Measurements from ENCODE around the gene ACOXL. TPM values are rescaled to one million over a fixed set of nuclear protein-coding genes. Genes with fewer than 3 reads are reported as not detected.
"Not testable (repeated sequence)": the region's sequence is repeated elsewhere in the genome, so short reads cannot be mapped to it uniquely, and the experiment has no call there.

Gene ACOXL
- total RNA-seq, 4 donors from 2014 or later: not detected

DNA sequence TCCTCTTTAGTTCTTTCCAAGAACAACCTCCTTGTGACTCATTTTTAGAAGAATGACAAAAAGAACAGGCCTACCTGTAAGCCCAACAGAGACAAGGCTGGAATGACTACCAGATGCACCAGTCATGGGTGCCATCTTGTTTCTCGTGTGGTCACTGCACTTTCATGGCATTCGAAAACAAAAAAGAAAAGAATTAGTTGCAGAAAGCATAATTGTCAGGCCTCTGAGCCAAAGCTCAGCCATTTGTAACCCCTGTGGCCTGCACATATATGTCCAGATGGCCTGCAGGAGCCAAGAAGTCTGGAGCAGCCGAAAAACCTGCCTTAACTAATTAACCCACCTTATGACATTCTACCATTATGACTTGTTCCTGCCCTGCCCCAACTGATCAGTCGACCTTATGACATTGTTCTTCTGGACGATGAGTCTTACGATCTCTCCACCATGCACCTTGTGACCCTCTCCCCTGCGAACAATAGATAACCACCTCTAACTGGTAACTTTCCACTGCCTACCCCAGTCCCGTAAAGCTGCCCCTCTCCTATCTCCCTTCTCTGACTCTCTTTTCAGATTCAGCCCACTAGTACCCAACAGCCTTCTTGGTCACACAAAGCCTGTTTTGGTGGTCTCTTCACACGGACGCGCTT, 40.6 kb upstream of the ACOXL start:
- 87 to 88% methylated on average over 10 to 11 of the region's 11 CpGs for WGBS, 2 donors

DNA sequence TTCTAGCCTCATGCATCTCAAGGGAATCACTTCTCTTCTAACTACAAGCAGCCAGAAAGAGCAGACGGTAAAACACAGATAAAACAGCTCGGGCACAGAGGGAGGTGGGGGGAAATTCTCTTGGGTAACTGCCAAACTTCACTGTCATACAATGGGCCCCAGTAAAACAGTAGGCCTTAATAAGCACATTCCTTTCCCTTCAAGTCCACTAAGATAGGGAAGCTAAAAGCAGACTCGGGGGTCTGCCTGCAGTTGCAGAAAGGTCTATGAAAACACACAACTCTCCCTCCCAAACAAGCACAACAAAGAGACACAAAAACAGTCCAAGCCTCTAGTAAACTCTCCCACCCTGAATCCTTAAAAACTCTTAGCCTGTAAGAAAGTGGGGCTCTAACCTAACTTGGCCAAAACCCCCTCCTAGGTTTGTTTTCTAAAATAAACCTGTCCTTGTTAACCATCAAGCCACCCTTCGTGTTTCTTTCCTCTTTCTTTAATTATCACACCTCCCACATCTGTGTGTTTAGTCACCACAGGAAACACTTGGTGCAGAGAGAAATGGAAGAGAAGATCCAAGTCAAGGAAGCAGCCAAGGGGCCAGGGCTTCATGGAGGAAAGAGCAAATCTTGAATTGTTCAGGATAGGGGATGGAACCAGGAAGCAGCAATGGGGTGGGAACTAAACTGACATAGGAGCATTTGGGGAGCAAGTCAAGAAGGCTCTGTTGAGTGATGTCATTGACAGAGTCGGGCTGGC, 37.1 kb upstream of the ACOXL start:
- H3K4me1 ChIP-seq; DNase-seq; H3K9me3 ChIP-seq; H3K4me3 ChIP-seq; intact Hi-C loops (cut with DNase I); H3K27me3 ChIP-seq; H3K27ac ChIP-seq; H3K36me3 ChIP-seq: not testable (repeated sequence)
- 32% methylated on average over 3 to 5 of the region's 5 CpGs for WGBS, 2 donors

More for the DNA sequence above, 40.6 kb upstream of the ACOXL start:
- TF ChIP-seq POLR2A (IDR thresholded peaks at IDR 0.05): no peak
- TF ChIP-seq, protein P1, sequence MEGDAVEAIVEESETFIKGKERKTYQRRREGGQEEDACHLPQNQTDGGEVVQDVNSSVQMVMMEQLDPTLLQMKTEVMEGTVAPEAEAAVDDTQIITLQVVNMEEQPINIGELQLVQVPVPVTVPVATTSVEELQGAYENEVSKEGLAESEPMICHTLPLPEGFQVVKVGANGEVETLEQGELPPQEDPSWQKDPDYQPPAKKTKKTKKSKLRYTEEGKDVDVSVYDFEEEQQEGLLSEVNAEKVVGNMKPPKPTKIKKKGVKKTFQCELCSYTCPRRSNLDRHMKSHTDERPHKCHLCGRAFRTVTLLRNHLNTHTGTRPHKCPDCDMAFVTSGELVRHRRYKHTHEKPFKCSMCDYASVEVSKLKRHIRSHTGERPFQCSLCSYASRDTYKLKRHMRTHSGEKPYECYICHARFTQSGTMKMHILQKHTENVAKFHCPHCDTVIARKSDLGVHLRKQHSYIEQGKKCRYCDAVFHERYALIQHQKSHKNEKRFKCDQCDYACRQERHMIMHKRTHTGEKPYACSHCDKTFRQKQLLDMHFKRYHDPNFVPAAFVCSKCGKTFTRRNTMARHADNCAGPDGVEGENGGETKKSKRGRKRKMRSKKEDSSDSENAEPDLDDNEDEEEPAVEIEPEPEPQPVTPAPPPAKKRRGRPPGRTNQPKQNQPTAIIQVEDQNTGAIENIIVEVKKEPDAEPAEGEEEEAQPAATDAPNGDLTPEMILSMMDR (IDR thresholded peaks at IDR 0.05): no peak
- peaks cover 0 to 35% (median 1%) of the 10 kb centered on the region in 4 donors for H3K27me3 ChIP-seq
- no peak overlapping the region for H3K27ac ChIP-seq
- DNase-seq: no peak
- intact Hi-C loops (cut with DNase I): no loop called here
- H3K36me3 ChIP-seq: no peaks in the 10 kb centered on the region
- no peak overlapping the region for H3K4me3 ChIP-seq
- H3K4me1 ChIP-seq: no peaks in the 10 kb centered on the region
- H3K9me3 ChIP-seq: peaks cover 0 to 11% (median 0%) of the 10 kb centered on the region in 3 donors

DNA sequence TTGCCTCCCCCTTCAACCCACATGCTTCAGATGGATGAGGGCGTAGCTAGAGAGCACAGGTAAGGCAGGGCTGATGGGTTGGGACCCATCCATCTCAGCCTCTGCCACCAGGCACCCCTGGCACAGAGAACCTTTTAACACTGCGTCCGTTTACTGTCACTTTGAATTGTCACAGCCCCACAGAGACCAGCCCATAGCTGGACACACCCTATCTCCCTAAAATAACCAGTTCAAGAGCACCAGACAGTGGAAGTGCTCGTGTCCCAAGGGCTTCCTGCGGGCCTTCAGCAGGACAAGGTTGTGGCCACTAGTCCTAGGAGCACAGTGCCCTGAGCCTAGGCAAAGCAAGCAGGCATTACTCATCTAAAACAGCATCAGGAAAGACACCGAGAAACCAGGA, 34.1 kb upstream of the ACOXL start:
- H3K36me3 ChIP-seq; H3K27me3 ChIP-seq; intact Hi-C loops (cut with DNase I); H3K4me3 ChIP-seq; H3K27ac ChIP-seq; DNase-seq; H3K9me3 ChIP-seq; H3K4me1 ChIP-seq: not testable (repeated sequence)
- no CpG with 5 or more reads among the region's 6 CpGs for WGBS, 2 donors

DNA sequence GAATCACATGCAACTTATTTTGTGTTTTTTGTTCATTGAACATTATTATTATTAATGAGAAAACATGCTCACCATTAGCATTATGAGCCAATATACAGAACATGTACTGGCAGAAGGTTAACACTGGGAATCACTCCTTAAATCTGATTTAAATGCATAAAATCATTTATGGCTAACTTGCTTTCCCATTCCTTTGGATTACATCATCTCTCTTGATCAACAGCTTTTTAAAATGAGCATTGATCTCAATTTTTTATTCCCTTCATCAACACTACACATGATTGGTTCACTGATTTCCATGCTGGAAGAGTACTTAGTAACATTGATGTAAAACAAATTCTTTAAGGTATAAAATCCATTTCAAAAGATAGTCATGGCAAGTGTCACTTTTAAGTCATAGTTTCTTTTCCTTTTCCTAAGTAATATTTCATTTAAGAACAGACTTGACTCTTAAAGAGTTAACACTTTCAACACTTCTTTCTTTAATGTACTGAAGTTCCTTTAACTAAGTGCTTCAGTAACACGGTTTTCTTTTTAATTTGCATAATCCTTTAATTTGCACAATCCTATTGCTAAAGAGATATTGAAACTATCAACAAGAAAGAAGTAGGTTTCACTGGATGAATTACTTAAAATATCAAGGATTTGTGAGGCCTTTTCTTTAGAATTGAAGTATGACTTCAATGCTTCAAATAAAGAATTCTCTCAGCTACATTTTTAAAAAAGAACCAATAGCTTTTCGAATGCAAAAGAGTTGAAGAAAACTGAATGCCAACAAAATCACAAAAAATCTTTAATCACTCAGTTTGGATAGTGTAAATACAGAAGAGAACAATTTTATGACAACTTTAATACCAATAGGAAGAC, 29.6 kb upstream of the ACOXL start:
- no peaks in the 10 kb centered on the region for H3K36me3 ChIP-seq

DNA sequence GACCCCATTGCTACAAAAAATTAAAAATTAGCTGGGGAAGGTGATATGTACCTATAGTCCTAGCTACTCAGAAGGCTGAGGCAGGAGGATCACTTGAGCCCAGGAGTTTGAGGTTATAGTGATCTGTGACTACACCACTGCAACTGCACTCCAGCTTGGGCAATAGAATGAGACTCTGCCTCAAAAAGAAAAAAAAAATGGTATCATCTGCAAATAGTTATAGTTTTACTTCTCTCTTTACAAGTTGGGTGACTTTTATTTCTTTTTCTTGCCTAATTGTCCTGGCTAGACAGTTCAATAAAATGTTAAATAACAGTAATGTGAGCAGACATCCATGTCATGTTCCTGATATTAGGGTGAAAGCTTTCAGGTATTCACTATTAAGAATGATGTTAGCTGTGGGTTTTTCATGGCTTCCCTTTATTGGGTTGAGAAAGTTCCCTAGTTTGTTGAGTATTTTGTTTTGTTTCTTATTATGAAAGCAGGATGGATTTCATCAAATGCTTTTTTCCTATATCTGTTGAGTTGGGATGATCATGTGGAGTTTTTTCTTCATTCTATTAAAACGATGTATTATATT, 24.9 kb upstream of the ACOXL start:
- intact Hi-C loops (cut with DNase I): no loop called here
- Histone ChIP-seq H3K36me3 (no peaks in the 10 kb centered on the region), H3K4me3 (no peak overlapping the region), H3K27ac (no peak overlapping the region), H3K27me3 (peaks cover 0 to 44% (median 0%) of the 10 kb centered on the region in 4 donors), H3K9me3 (no peaks in the 10 kb centered on the region), H3K4me1 (no peaks in the 10 kb centered on the region)
- TF ChIP-seq, protein P1 (IDR thresholded peaks at IDR 0.05): no peak
- TF ChIP-seq POLR2A (IDR thresholded peaks at IDR 0.05): no peak
- DNase-seq: no peak
- 45 to 48% methylated on average over 1 of the region's 1 CpG for WGBS, 2 donors

More for the DNA sequence above, 29.6 kb upstream of the ACOXL start:
- 25 to 29% methylated on average over 2 of the region's 2 CpGs for WGBS, 2 donors
- no peak for TF ChIP-seq POLR2A (IDR thresholded peaks at IDR 0.05)
- TF ChIP-seq, protein P1 (IDR thresholded peaks at IDR 0.05): no peak
- H3K9me3 ChIP-seq: no peaks in the 10 kb centered on the region
- no peak overlapping the region for H3K27ac ChIP-seq
- no peak overlapping the region for H3K4me3 ChIP-seq
- H3K27me3 ChIP-seq: peaks cover 0 to 6% (median 0%) of the 10 kb centered on the region in 4 donors
- intact Hi-C loops (cut with DNase I): no loop called here
- no peaks in the 10 kb centered on the region for H3K4me1 ChIP-seq
- DNase-seq: no peak

Measured in esophagus squamous epithelium (tissue), 5 donors.